UCSD-AML1 (cell line): Measurements from ENCODE around the gene MAST2.
"Not testable (repeated sequence)": the region's sequence is repeated elsewhere in the genome, so short reads cannot be mapped to it uniquely, and the experiment has no call there.

ENCODE experiments used
- DNase-seq: peaks from one replicate; lab custom pipeline; 2025; ENCODE audit not compliant: unreplicated experiment; lab: John Stamatoyannopoulos, UW

Gene MAST2

DNA sequence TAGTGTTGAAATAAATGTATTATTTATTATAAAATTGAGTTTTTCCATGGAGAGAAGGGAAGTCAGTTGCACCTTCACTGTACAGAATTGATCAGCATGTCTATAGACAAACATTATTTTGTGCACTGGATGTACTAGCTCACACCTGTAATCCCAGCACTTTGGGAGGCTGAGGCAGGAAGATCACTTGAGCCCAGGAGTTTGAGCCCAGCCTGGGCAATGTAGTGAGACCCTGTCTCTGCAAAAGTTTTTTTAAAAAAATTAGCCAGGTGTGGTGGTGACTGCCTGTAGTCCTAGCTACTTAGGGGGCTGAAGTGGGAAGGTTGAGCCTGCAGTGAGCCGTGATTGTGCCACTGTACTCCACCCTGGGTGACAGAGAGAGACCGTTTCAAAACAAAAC is 87.7 kb downstream of the MAST2 start:
- no peak for DNase-seq

DNA sequence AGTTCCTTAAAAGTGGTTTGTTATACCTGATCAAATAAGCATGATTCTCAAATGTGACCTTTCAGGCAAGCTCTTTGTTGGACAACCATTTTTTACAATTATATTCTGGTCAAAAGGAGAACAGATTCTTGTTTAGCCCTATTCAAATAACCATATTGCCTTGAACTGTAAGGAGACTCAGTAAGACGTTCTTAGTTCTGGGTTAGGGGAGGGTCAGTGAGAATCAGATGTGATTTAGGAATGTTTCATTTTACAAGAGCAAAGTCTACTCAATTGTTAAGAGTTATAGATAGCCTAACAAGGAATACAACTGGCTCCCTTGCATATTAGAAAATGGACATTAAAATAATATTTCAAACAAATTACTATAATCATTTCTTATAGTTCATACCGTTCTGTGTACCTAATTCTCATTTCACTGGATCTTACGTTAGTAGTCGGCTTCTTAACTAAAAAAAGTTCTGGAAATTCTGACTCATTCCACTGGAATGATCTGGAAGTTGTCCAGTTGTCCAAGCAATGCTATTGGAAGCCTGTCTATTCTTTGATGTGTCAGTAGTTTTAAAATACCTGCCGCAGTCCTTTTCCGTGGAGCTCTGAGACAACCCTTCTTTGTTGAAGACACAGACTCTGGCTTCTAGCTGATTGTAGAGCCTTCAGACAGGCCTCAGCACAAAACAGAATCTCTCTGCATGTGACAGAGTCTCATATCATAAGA is 88.8 kb downstream of the MAST2 start:
- DNase-seq = no peak

DNA sequence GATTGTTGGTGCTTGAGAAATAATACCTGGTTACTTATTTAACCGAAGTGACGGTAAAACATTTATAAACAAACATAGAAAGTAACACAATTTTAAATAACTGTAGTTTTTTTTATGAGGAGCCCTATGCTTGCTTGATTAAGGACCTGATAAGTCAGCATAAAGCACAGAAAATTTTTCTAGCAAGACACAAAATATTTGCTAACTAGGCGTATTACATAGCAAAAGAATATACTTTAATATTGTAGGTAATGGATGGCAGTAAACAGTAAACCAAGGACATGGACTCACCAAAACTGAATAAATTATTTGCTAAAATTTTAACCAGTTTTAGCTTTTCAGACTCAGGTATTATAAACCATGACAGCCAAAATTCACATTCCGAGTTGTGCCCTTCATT is 90.9 kb downstream of the MAST2 start:
- DNase-seq = no peak

DNA sequence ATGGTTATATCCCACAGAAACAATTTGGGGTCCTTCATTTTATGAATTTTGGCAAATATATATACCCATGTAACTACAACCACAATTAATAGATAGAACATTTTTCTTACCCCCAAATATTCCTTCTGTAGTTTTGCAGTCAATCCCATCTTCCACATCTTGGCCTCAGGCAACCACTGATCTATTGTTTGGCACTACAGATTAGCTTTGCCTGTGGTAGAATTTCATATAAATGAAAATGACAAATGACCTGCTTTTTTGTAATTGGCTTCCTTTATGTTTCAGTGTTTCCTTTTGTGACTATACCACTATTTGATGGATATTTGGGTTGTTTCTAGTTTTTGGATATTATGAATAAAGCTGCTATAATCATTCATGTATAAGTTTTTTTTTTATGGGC is 91.5 kb downstream of the MAST2 start:
- DNase-seq = no peak

DNA sequence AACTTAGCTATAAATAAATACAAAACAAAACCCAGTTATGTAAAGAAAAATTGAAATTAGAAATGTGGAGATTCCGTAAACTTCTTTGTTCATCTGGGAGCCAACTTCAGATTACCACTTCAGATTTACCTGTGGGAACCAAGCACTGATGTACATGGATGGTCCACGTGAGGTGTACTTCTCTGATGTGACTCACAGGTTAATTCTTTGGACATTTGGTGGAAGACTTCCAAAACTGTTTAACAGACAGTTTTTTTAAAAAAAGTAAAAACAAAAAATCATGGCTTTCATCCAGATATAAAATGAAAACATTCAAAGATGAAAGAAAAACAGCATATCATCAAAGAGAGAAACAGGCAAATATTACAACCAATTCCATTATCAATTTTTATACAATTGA is 92.0 kb downstream of the MAST2 start:
- DNase-seq = no peak

DNA sequence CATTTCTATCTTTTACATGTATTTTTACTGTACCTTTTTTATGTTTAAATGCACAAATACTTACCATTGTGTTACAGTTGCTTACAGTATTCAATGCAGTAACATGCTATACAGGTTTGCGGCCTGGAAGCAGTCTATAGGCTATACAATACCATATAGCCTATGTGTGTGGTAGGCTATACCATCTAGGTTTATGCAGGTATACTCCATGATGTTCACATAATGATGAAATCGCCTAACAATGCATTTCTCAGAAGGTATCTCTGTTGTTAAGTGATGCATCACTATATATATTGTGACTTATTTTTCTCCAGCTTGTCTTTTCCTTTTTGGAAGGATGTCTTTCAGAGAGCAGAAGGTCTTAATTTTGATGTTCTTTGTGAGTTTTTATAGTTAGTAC is 103.5 kb downstream of the MAST2 start:
- DNase-seq = no peak

DNA sequence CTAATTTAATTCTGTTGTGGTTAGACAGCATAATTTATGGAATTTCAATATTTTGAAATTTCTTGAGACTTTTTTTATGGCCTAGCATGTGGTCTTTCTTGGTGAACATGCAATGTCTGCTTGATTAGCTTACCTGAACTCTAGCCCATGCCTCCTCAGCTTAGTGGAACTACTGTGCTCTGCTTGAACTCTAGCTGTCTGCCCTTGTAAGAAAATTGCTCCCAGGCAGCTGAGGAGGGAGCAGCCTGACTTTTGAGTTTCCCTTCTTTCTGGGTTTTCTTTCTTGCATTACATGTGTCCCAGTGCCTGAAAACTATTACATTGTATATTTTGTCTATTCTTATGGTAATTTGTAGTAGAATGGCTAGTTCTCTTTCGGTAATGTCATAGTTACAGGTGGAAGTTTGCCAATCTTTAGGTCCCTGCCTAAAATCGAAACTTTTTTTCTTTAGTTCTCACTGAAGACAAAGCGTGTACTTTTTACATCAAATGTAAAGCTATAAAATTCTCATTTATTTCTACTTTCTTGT is 105.3 kb downstream of the MAST2 start:
- DNase-seq = no peak

DNA sequence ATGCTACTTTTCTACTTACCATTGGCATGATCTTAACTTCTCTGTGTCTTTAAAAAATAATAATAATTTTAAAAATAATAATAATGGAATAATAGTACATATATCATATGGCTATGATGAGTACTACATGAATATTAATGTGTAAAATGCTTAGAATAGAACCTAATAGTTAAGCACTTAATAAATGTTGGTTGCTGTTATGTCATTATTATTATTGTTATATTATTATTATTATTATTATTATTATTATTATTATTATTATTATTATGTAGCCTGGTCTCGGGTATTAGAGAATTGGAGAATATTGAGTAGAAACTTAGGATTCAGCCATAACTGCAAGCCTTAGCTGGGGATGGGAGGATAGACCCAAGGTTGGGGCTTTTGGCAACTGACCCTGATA is 108.2 kb downstream of the MAST2 start:
- DNase-seq = no peak

DNA sequence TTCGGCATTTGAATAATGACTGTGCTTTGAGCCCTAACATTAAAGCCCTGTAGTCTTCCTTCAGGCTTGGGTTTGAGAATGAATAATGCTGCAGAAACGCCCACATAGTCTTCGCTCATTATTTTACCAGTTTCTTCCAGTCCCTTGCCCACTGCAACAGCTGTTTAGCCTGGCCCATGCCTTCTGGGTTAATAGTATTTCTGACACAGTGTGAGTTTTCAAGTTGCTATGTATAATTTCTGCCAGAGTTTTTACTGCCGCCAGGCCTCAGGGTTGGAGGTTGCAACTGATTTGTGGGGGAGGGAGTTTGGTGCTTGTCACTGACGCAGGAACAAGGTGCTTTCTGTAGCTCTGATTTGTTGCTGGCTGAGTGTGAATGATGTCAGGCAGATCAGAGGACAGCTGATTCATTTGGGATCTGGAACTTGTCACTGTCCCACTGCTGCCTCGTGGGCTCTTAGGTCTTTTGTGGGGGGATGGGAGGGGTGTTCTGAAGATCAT is 109.8 kb downstream of the MAST2 start:
- no peak for DNase-seq

DNA sequence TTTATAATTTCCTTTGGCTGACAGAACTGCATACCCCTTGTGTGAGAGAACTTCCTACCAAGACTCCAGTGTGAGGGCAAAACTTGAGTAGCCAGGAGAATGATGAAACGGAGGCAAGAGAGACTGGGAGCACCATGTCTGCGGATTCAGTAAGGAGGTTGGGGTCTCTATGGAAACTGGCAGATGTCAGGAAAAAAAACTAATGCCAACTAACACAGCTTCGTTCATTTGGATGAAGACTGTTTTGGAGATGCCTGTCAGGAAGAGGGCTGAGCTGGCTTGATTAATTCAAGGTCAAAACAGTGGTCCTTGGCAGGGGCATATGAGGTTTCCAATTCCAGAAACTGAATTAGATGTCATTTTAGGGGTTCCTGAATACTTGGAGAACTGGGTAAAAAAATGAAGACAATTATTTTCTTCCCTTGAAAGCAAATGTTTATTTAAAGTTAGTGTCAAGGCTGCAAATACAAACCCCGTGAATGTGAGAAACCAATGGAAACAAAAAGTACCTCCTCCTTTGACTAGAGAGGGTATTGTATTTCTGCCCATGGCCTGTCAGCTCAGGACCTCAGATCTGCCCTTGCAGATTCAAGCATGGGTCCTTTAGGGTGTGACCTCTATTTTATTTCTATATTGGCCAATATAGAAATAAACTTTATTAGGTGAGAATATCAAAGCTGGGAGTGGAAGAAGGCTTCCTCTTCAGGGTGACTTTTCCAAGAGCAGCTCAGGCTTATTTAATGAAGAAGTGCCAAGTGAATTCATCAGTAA is 110.5 kb downstream of the MAST2 start:
- no peak for DNase-seq

DNA sequence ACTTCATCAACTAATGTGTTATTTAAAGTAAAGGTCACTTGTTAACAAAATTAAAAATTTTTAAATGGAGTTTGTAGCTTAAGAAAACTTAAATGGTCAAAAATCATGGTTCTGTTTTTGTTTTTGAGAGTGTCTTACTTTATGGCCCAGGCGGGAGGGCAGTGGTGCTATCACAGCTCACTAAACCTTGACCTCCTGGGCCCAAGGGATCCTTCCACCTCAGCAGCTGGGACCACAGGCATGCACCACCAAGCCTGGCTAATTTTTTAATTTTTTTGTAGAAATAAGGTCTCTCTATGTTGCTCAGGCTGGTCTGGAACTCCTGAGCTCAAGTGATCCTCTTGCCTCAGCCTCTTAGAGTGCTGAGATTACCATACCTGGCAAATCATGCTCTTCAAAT is 111.4 kb downstream of the MAST2 start:
- no peak for DNase-seq

DNA sequence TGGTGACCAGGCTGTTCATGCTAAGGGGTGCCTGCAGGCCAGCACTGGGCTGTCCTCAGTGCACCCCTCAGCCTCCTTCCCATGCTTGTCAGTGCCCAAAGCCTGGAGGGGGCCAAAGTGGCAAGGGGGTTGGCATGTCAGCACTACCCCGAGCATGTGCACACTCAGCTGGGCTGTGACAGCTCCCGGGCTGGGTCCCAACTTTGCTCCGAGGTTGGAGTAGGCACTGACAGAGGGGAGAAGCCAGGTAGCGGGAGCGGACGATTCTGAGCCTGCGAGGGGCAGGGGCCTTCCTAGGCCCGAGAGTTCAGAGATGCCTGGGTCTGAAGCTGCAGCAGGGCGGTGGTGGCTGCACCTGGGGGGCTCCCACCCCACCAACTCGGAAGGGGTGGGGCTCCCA is 119.0 kb downstream of the MAST2 start:
- DNase-seq = no peak

DNA sequence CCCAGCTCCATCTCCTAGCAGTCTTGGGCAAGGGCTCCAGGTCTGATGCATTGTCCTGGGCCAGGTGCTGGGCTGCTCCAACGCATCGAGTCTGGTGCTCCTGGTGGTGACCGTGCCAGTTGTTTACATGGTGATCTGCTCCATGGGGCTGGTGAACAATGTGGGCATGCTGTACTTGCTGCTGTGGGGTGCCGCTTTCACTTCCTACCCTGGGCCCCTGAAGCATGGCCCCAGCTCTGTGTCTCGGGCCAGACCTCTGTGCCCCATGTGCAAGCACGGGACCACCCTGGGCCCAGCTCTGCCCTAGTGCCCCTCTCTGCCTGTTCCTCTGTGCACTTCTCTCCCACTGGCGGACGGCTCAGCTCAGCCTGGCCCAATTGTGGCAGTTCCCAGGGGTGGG is 119.4 kb downstream of the MAST2 start:
- no peak for DNase-seq

DNA sequence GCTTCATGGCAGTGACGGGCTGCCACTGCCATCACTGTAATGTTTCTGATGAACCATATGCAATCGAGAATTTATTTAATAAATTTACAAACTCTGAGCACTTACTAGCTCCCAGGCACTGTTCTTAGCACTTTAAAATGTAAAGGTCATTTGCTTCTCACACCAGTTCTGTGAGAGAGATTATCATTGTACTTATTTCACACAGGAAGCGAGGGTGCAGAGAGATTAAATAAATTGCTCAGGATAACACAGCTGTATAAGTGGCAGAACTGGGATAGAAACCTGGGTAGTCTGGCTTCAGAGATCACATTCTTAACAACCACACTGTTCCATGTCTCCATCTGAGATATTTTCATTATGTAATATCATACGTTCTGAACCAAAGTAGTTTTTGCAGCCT is 119.9 kb downstream of the MAST2 start:
- no peak for DNase-seq

DNA sequence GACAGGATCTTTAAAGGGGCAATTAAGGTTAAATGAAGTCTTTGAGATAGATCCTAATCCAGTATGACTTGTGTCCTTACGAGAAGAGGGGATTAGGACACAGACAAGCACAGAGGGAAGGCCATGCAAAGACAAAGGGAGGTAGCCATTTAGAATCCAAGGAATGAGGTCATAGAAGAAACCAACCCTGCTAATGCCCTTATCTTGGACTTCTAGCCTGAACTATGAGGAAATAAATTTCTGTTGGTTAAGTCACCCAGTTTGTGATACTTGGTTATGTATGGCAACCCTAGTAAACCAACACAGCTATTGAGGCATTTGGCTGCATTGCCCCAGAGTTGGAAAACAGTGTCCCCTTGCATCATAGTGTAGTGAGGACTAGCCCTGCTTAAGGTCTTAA is 121.3 kb downstream of the MAST2 start:
- no peak for DNase-seq

DNA sequence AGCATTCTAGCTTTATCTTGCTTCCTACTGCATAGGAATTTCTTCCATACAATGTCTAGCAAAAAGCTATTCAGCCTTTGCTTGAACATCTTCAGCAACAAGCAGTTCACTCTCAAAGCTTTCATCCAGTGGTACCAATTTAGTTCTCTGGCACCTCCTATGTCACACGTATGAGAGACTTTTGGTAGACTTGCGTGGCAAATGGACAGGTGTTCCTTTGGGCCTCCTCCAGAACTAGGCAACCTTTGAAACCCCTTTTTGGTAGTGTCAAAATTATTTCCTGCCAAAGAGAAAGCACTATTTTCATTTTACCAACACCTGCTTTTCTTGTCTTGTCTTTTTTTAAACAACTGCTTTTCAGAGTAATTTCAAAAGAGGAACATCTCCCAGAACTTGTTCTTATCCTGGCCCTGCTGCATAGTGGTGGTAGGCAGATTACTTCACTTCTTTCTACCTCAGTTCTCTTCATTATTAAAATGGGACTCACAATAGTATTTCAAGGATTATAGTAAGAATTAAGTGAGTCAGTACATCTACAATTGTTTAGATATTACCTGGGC is 122.4 kb downstream of the MAST2 start:
- DNase-seq = no peak

DNA sequence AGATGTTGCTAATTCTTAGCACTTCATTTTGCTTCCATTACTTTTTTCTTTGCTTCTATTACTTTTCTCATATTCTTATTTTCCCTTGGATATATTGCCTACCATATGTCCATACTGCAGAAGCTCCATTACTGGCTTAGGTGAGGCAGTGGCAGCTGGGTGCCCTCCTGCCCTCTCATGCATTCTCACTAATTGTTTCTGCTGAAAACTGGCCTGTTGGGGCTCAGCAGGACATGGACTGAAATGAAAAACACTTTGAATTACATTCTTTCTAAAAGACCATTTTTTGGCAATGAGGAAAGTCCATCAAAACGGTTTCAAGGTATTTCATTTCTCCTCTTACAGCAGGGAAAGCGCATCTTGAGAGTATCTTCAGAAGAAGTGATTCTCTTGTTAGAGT is 122.9 kb downstream of the MAST2 start:
- DNase-seq = no peak

DNA sequence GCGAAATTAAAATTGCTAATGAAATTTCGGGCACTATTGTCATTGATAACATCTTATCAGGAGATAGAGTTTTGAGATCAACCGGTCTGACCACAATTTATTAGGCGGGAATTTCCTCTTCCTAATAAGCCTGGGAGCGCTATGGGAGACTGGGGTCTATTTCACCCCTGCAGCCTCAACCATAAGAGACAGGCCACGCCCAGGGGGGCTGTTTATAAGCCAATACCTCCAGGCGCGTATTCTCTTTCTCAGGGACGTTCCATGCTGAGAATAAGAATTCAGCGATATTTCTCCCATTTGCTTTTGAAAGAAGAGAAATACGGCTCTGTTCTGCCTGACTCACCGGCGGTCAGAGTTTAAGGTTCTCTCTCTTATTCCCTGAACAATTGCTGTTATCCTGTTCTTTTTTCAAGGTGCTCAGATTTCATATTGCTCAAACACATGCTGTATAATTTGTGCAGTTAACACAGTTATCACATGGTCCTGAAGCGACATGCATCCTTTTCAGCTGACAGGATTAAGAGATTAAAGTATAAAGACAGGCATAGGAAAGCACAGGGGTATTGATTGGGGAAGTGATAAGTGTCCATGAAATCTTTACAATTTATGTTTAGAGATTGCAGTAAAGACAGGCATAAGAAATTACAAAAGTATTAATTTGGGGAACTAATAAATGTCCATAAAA is 124.0 kb downstream of the MAST2 start:
- DNase-seq = not testable (repeated sequence)

DNA sequence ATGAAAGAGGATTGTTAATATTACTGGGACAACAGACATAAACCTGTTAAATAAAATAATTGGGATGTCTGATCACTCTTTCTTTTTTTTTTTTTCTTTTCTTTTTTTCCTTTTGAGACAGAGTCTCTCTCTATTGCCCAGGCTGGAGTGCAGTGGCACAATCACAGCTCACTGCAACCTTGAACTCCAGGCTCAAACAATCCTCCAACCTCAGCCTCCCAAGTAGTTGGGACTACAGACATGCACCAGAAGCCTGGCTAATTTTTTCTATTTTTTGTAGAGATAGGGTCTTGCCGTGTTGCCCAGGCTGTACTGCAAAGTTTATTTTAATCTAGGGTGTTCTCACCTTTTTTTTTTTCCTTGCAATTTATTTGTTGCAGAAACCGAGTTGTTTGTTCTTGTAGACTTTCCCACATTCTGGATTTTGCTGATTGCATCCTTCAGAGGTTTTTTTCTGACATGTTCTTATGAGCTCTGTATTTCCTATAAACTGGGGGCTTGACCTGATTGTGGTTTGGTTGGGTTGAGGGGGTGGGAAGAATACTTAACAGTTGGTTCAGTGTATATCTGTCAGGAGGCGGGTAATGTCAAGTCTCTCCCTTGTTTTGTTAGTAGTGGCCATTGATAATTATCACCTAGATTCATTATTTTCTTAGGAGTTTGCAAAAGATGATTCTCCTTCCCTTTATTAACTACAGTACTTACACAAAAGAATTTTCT is 125.2 kb downstream of the MAST2 start:
- DNase-seq = no peak

DNA sequence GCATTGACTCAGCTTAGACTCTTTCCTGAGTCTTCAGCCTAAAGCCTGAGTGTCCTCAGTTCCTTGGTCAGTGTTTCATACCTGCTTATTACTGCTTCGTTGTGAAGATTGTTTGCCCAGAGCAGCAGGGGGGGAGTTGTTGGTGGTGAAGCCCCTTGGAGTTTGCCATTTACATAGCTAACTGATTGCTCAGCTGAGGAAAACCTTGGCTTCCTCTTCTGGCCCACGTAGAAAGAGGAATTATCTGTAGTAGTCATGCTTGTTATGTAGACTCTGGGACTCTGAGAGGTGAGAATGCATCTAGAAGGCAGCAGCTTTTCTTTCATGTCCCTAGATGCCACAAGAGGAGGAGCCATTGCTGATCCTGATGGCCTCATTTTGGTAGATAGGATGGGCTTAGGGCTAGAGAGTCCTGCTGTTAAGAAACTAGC is 125.9 kb downstream of the MAST2 start:
- DNase-seq = no peak
